HG02852 (cell line): ENCODE results near the gene WNT7A.

Source experiments
- ATAC-seq: cut with Tn5 transposase; IDR thresholded peaks from one replicate; pipeline ENCODE4 v1.9.1; 2021; ENCODE audit warnings: mild to moderate bottlenecking, moderate library complexity; ENCODE audit not compliant: unreplicated experiment

Gene WNT7A

DNA sequence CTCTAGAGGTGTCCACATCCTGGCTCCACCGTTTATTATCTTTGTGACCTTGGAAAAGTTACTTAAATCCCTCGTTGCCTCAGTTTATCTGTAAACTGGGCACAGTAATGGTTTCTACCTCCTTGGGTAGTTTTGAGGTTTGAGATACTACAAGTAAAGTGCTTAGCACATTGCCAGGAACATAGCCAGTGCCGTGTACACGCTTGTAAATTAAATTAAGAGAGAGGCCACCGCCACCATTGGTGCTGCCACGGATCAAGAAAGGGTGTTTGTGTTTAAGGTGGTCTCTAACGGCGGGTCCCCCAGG is 5.8 kb upstream of the WNT7A start:
- ATAC-seq: no peak

DNA sequence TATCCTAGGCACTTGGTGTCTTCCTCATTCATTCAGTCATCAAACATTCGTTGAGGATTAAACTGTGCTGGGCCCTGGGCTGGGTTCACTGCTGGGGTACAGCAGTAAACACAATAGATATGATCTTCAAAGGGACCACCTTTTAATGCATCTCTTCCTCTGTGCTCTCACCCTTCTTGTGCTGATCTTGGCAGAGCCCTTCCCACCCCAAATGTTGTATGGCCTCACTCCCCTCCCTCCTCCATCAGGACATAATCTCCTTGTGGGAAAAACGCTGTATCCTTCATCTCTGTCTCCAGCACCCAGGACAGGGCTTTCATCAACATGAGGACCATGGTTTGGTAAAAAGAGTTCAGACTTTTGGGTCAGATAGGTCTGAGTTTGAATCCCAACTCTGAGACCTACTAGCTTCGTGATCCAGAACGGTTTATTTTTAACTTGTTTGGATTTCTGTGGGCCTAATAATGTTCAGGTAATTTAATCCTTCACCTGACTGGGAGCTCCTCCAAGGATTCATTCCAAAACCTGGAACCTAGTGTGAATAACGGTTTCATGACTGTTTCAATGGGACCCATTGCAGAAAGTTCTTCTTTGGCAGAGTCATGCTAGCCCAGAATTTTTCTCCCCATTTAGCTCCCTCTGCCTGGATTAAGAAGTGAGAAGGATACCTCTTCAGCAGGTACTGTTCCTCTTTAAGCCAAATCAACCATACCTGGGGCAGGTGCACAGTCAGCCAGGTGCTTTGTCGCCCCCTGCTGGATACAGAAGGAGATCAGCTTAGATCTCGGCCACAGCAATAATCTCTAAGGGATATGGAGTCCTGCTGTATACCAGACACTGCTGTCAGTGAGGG is 5.2 kb upstream of the WNT7A start:
- ATAC-seq: no peak

DNA sequence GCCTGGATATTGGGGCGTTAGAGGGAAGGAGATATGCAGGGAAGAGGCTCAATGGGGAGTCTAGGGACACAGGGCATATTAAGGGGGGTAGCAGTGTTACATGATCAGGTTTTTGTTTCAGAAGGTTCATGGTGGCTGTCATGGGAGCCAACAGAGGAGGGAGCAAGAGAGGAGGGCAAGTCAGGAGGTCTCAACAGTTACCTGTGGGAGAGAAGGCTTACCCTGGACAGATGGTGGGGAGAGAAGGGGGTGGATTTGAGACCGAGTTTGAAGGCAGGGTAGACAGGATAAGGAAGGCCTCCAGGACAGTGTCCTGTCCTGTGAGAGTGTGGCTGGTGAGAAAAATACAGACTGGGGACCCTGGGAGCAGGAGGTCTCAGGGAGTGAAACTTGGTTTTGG is 3.8 kb upstream of the WNT7A start:
- no peak for ATAC-seq

DNA sequence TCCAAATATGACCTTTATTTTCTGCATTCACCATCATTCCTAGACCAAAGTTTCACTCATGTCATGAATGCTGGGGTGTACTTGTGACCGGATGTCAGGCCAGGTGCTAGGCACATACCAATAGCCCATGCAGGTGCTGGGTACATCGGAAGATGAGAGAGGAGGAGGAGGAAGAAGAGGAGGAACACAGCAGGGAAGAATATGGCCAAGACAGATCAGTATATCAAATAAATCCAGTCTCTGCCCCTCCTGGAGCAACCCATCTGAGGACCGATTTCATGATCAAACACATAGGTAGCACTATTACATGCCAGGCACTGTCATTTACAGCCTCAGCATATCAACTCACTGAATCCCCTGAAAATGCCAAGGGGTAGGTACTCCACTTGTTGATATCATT is 3.0 kb upstream of the WNT7A start:
- no peak for ATAC-seq

DNA sequence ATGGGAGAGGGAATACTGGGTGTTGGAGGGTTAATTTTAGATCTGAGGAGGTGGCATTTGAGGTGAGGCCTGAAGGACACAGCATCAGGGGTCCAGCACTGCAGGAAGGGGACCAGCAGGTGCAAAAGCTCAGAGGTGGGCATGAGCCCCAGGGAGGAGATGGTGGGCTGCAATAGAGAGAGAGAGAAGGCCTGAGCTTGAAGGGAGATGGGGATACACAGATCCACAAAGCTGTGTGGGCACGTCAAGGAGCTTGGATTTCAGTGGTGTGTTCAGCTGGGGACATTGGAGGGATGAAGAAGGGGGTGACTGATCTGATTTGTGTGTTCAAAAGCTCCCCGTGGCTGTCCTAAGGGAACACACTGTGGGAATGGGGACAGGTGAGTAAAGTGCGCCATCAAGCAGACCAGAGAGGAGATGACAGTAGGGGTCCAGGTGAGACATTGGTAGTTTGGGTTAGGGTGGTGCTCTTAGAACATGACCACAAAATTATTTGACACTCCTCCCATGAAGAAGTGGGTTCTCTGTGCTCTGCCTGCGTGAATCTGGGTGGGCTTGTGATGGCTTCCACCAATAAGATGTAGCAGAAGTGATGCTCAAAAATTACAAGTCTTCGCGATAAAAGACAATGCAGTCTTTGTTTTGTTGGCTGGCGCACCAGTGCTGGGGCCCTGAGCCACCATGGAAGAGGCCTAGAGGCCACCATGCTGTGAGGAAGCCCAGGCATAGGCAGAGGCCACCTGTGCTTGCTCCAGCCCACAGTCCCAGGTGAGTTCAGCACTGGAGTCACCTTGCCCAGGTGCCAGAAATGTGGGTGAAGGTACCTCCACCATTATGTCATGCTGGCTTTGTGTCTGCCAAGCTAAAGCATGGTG is 1.9 kb upstream of the WNT7A start:
- ATAC-seq: no peak

DNA sequence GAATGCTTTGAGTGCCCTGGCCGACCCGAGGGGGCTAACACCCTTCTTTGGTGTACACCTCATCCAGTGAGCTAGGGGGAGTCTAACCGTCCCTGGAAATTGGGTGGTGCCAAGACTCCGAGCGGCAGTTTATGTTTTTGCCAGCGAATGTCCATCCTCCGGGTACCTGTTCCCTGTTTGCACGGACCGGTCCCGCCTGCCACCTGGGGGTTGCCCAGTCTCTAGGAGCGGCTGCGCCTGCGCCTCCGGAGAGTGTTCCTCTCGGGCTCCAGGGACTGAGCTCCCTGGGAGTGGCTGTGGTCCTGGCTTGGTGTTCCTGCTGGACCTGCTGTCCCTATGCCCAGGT is 913 bp upstream of the WNT7A start:
- no peak for ATAC-seq

DNA sequence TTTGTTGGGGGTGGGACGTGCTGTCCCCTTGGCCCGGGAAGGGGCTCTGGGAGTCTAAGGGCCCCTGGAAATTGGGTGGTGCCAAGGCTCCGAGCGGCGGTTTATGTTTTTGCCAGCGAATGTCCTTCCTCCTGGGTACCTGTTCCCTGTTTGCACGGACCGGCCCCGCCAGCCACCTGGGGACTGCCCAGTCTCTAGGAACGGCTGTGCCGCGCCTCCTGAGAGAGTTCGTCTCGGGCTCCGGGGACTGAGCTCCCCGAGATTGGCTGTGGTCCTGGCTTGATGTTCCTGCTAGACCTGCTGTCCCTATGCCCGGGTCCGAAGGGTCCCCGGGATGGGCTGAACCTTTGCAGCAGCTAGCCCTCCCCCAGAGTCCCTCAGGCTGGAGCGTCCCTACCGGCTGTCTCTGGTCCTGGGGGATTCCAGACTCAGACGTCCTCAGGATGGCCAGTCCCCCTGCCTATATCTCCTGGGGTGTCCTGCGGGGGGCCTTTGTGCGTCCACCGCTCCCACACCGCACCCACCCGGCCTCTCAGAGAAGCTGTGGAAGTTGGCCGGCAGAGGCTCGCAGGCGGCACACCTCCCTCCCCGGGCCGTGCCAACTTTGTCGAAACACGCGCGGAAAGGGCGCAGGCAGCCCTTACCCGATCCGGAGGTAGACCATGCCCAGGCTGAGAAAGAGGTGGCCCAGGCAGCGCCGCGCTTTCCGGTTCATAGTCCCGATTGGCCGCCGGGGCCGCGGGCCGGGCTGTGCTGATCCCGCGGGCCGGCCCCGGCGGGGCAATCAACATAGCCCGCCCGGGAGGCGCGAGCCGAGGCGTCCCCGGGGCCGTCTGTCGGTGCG is 547 bp downstream of the WNT7A start:
- no peak for ATAC-seq

DNA sequence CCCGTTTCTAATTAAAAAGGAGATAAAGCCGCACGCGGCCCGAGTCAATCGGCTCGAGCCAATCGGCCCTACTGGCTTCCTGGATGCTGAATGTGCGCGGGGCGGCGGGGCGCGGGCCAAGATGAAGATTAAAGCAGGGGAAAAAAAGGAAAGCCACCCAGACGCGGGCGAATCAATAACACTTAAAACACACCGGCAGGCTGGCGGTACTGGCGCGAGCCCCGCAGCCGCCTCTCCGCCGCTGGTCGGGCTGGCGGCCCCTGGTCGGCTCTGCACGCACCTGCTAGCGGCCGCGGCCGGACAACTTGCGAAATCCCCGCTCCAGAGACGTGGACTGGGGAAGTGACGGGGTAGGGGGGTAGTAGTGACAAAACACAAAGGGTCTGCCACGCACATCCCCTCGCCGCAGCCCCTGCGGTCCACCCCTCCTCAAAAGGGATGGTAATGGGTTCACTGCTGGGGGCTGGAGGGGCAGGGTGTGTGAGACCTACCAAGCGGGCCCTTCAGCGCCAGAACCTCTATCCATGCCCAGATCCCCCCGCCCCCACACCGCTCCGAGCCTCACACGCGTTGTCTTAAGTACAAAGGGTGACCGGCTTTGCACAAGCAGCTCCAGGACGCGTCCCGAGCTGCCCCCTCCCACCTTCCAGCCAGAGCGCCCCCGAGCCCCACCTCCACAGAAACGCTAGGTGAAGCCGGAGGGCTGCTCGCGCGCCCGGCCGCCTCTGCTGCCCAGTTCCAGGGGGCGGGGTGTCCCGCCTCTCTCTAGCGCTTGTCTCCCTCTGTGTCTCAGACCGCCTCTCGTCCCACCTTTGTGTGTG is 1.4 kb downstream of the WNT7A start:
- no peak for ATAC-seq

DNA sequence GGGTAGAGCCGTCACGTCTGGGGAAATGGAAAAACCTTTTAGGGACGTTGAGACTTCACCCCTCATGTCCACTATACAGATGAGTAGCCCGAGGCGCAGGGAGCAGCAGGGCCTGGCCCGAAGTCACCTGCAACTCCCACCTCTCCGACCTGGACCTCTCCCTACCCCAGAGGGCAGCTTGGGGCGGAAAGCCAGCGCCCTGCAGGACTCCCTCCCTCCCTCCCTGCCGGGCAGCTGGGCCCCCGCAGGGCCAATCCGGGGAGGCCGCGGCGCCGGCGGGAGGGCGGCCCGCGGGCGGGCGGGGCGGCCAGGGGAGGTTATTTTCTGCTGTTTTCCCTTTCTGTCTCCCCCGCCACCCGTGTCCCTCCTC is 2.0 kb downstream of the WNT7A start:
- ATAC-seq: no peak

DNA sequence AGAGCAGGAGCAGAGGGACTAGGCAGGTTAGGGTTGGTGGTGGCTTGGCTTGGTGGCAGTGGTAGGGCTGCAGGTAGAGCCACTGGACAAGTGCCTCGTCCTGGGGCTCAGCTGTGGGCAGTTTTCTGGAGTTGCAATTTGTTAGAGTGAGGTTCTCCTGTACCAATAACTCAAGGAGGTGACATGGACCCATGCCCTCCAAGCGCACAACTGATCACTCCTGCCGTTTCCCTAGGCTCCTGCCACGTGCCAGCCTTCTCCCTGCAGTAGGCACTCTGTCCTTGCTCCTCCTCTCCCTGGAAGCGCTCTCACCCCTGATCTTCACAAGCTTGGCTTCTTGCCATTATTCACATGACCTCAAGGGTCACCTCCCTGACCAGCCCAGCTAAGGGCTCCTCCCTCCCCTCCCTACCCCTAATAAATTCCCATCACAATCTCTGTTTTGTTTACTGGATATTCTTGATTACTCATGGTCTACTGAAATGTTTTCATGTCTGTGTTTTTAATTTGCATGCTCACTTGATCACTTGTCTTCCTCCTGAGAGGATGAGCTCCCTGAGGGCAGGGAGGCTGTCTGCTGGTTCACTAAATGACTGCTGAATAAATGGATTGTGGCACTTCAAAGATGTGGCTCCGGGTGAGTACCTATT is 3.3 kb downstream of the WNT7A start:
- no peak for ATAC-seq

DNA sequence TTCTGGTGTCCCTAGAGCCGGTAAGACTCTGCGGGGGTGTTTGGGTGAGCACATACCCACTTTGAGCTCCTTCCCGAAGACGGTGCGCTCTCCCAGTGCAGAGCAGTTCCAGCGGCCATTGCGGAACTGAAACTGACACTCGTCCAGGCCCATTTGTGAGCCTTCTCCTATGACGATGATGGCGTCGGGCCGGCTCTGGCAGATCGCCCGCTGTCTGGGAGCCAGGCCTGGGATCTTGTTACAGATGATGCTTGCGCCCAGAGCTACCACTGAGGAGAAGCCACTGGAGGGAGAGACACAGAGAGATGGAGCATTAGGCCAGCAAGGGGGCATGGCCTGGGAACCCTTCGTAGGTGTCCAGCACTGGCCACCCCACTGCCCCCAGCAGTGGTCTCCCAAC is 5.0 kb downstream of the WNT7A start:
- ATAC-seq: no peak

DNA sequence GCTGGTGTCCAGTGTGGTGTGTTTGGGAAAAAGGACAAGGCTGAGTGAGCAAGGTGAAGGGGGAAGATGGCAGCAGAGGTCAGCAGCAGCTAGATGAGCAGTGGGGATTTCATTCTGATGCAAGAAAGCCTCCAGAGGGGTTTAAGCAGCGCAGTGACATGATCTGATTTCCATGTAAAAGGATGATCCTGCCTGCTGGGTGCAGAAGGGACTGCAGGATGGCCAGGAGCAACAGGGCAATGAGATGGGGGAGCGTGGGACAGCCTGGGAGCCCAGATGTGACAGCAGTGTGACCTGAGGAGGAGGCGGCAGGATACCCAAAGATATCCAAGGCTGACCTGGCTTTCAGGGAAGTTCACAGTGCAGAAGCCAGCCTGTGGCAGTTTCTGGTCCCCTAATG is 6.1 kb downstream of the WNT7A start:
- ATAC-seq: no peak

DNA sequence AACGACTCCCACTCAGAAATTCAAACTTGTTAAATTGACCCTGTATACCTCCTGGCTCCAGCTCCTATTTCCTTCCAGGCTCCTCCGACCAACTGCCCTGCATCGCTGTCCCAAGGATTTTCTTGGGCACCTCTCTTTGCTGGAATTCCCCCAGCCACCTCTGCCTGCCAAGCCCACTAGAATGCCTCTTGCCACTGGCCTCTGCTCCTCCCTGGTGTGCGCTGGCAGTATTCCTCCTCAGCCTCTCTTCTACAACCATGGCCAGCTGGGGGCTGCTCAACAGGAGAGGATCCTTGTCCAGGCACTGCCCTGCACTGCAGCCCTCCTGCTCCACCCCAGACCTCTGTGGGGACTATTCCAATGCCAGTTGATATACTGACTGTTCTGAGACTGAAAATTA is 7.4 kb downstream of the WNT7A start:
- ATAC-seq: no peak

DNA sequence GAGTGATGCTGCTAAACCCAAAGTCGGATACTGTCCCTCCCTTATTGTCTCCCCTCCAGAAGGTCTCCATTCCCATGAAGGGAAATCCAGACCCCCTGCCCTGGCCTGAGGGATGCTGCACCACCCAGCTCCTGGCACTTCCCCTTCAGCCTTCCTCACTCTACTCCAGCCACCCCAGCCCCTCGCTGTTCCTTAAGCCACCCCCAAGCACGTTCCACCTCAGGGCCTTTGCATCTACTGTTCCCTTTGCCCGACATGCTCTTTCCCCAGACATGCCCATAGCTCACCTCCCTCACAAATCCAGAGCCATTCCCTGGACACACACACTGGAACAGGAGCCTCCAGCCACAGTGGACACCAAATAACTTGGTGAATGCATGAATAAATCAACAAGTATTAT is 8.1 kb downstream of the WNT7A start:
- no peak for ATAC-seq

DNA sequence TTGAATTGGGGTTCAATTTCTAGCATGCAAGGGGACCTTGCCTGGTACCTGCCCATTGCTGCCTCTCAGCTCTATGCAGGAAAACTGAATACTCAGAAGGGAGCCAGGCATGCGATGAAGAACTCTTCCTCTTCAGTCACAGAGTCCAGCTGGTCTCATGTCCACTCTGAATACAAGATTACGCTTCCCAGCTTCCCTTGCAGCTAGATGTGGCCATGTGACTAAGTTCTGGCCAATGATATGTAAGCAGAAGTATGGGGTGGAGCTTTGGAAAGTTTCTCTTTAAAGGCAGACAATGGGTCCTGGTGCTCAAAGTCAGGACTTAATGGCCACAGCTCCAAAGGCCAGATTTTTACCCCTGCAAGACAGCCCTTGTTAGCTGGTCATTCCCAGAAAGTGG is 9.0 kb downstream of the WNT7A start:
- ATAC-seq: no peak

DNA sequence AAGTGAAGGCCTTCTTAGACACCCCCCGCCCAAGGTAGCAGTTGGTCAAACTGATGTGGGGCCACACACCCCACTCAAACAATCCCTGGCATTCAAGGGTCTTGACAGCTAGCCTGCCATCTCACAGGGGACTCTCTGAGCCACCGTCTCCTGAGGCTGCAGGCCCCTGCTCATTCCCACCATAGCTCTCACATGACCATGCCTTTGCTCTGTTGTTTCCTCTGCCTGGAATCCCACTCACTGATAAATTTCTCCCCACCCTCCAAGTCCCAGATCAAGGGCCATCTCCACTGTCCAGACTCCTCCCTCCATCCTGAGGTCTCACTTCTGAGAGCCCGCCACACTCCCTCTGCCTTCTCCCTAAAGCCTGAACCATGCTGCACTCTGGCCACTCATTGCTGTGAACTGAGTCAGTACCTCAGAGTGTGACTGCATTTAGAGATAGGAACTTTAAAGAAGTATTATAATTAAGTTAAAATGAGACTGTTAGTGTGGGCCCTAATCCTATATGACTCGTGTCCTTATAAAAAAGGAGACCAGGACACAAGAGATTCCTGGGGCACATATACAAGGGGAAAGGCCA is 10.0 kb downstream of the WNT7A start:
- no peak for ATAC-seq

DNA sequence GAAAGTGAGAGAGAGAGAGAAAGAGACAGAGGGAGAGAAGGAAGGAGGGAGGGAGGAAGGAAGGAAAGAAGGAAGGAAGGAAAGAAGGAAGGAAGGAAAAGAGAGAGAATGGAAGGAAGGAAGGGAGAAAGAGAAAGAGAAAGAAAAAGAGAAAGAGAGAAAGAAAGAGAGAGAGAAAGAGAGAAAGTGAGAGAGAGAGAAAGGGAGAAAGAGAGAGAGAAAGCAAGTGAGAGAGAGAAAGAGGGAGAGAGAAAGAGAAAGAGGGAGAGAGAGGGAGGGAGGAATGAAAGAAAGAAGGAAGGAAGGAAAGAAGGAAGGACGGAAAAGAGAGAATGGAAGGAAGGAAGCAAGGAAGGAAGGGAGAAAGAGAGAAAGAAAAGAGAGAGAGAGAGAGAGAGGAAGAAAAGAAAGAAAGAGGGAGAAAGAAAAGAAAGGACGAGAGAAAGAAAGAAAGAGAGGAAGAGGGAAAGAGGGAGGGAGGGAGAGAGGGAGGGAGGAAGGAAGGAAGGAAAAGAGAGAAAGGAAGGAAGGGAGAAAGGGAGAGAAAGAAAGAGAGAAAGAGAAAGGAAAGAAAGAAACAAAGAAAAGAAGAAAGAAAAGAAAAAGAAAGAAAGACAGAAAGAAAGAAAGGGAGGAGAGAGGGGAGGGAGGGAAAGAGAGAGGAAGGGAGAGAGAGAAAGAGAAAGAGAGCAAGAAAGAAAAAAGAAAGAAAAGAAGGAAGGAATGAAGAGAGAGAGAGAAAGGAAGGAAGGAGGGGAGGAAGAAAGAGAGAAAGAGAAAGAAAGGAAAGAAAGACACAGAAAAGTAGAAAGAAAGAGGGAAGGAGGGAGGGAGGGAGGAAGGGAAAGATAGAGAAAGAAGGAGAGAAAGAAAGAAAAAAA is 10.8 kb downstream of the WNT7A start:
- ATAC-seq: no peak

DNA sequence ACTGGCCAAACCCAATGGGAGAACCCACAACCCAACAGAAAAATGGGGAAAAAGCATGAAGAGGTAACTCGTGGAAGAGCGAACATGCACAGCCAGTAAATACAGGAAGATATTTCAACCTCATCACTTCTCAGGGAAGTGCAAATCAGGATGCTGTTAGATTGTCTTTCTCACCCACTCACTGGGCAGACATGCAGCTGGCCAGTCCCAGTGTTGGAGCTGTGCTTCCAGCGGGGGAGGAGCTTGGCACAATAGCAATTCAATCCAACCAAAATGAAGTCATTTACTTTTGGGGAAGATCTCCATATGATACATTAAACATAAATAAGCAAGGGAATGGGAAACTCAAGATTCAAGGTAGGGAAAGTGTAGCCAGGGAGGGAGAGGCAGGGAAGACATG is 12.1 kb downstream of the WNT7A start:
- ATAC-seq: no peak
